Sigmoid colon (tissue), 7 donors: ENCODE measurements around the gene NUMA1. TPM values are rescaled to one million over a fixed set of nuclear protein-coding genes. Genes with fewer than 3 reads are reported as not detected.
A peak's percentile ranks its signal among the peaks of the same experiment; 100 is the strongest.

Experiments
- DNase-seq: peaks from one replicate; pipeline ENCODE4 v3.0.0-alpha.2; 2019
- H3K27ac ChIP-seq, 4 donors: fragments of 200-600 bp; sonication (generic); one replicate each; pipeline ENCODE4 v1.5.1; 2016 to 2019; ENCODE audit warnings: mild to moderate bottlenecking in 1 of 4
- H3K27me3 ChIP-seq, 3 donors: fragments of 200-600 bp; sonication (generic); one replicate each; pipeline ENCODE4 v1.5.1; 2019; ENCODE audit warnings: mild to moderate bottlenecking in 1 of 3
- H3K36me3 ChIP-seq, 4 donors: fragments of 200-600 bp; sonication (generic); one replicate each; pipeline ENCODE4 v1.5.1; 2016 to 2019
- H3K4me1 ChIP-seq, 4 donors: fragments of 200-600 bp; sonication (generic); one replicate each; pipeline ENCODE4 v1.5.1; 2017 to 2019
- H3K4me3 ChIP-seq, 4 donors: fragments of 200-600 bp; sonication (generic); one replicate each; pipeline ENCODE4 v1.5.1; 2017 to 2019; ENCODE audit warnings: mild to moderate bottlenecking in 2 of 4, moderate library complexity in 1 of 4
- H3K9me3 ChIP-seq, 4 donors: fragments of 200-600 bp in 3 of 4; sonication (generic) in 3 of 4; one replicate each; pipeline versions ENCODE4 v1.5.1 to v1.6.1; 2013 to 2019
- EP300 ChIP-seq, 4 donors: sonication (generic); formaldehyde crosslinking; IDR thresholded peaks; one replicate each; pipeline ENCODE4 v1.6.1; 2017; ENCODE audit warnings: antibody characterized with exemption in 4 of 4
- POLR2A ChIP-seq, 2 donors: fragments of 450-650 bp; IDR thresholded peaks; one replicate each; pipeline ENCODE4 v1.6.1; 2016; ENCODE audit warnings: antibody characterized with exemption in 2 of 2, mild to moderate bottlenecking in 2 of 2, moderate library complexity in 2 of 2
- POLR2AphosphoS5 ChIP-seq, 4 donors: sonication (generic); formaldehyde crosslinking; IDR thresholded peaks; one replicate each; pipeline ENCODE4 v1.6.1; 2017; ENCODE audit warnings: antibody characterized with exemption in 4 of 4
- WGBS, 2 donors: extraction: QIAGEN DNeasy Blood & Tissue Kit; methylation state at CpG; one replicate each; pipeline ENCODE4 v1.1.7; 2013; 5-methylcytosine and 5-hydroxymethylcytosine counted together
- intact Hi-C: fragments of 100-400 bp; cut with DNase I; formaldehyde crosslinking; loops from one replicate; pipeline ENCODE4 v1.15.1; 2023
- polyA plus RNA-seq, 3 donors: library from polyadenylated mRNA; stranded (reverse); fragments of 200-250 nt; gene quantifications; one replicate each; pipeline ENCODE4 v1.2.3, GENCODE V29; 2013
- total RNA-seq, 4 donors: library from RNA; depleted of rRNA; stranded (reverse); fragments of >200 nt; gene quantifications; one replicate each; pipeline ENCODE4 v1.1.0, GENCODE V29; 2016
- TF ChIP-seq, protein P1 (sequence below), 4 experiments: fragments of 450-650 bp in 3 of 4; fragments of 200-600 bp in 1 of 4; IDR thresholded peaks; one replicate each; pipeline ENCODE4 v1.5.1; 2016 to 2019; ENCODE audit warnings: antibody characterized with exemption in 4 of 4, mild to moderate bottlenecking in 3 of 4, moderate library complexity in 2 of 4
- donor health status: healthy with polysubstance abuse.
- donor health status: Bipolar disorder and iron deficiency.
- donor health status: healthy.

The NUMA1 gene
- total and polyA plus RNA-seq, 7 donors: 99.1 to 343 (median 249) TPM

DNA sequence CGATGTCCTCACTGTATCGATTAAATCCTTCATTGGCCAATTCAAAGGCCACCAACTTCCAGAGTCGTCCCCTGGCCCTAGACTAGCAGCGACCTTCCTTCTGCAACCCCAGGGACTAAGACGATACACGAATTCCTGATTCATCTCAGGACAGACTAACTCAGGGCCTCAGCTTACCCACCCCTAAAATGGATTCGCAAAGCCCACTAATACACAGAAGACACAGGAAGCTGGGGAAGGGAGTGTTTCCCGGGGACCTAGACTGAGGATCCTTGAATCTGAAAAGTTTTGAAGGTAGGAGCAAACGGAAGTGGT lies 22.2 kb upstream of the NUMA1 start:
- intact Hi-C loops: no loop called here
- H3K9me3 ChIP-seq: no peaks in the 10 kb centered on the region
- TF ChIP-seq, protein P1, sequence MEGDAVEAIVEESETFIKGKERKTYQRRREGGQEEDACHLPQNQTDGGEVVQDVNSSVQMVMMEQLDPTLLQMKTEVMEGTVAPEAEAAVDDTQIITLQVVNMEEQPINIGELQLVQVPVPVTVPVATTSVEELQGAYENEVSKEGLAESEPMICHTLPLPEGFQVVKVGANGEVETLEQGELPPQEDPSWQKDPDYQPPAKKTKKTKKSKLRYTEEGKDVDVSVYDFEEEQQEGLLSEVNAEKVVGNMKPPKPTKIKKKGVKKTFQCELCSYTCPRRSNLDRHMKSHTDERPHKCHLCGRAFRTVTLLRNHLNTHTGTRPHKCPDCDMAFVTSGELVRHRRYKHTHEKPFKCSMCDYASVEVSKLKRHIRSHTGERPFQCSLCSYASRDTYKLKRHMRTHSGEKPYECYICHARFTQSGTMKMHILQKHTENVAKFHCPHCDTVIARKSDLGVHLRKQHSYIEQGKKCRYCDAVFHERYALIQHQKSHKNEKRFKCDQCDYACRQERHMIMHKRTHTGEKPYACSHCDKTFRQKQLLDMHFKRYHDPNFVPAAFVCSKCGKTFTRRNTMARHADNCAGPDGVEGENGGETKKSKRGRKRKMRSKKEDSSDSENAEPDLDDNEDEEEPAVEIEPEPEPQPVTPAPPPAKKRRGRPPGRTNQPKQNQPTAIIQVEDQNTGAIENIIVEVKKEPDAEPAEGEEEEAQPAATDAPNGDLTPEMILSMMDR (IDR thresholded peaks at IDR 0.05): no peak
- TF ChIP-seq POLR2AphosphoS5 (IDR thresholded peaks at IDR 0.05) (no peak), POLR2A (IDR thresholded peaks at IDR 0.05) (no peak)
- peak overlapping the region; percentile 81 to 96 (median 86) for H3K4me3 ChIP-seq
- H3K36me3 ChIP-seq: peaks cover 14 to 29% (median 15%) of the 10 kb centered on the region in 4 donors
- DNase-seq: no peak
- H3K27me3 ChIP-seq: no peaks in the 10 kb centered on the region
- 1 to 2% methylated on average over 9 of the region's 9 CpGs for WGBS, 2 donors
- H3K27ac ChIP-seq: peak overlapping the region; percentile 94 to 96 (median 95)
- peaks cover 0 to 41% (median 31%) of the 10 kb centered on the region in 4 donors for H3K4me1 ChIP-seq

GRCh38 chr11:72102162-72102561 lies 21.8 kb upstream of the NUMA1 start:
- peaks cover 17 to 34% (median 20%) of the 10 kb centered on the region in 4 donors for H3K36me3 ChIP-seq
- intact Hi-C loops: no loop called here
- peak overlapping the region; percentile 94 to 96 (median 95) for H3K27ac ChIP-seq
- no peaks in the 10 kb centered on the region for H3K9me3 ChIP-seq
- 29 to 49% methylated on average over 4 of the region's 4 CpGs for WGBS, 2 donors
- no peak for DNase-seq
- TF ChIP-seq POLR2A (IDR thresholded peaks at IDR 0.05): no peak
- TF ChIP-seq, protein P1 (IDR thresholded peaks at IDR 0.05): no peak
- TF ChIP-seq POLR2AphosphoS5 (IDR thresholded peaks at IDR 0.05): no peak
- TF ChIP-seq EP300 (IDR thresholded peaks at IDR 0.05): no peak
- H3K4me3 ChIP-seq: peak overlapping the region; percentile 81 to 96 (median 86)
- H3K4me1 ChIP-seq: peaks cover 0 to 41% (median 31%) of the 10 kb centered on the region in 4 donors
- H3K27me3 ChIP-seq: no peaks in the 10 kb centered on the region

DNA sequence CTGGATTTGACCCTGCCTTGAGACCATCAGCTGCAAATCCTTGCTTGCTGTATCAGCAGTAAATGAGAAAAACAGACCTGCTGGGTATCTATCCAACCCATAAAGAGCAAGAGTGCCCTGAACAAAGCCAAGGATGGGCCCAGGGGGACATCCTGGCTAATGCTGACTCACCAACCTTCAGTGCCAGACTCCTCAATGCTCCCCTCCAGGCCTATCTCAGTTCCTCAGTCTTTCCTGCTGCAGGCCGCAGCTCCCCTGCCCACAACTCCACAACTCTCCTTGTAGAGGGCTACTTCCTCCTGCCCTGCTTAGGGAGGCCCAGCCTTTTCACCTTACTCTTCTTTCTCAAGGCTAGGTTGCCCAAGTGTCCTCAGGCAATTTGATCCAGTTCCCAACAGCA lies 20.1 kb upstream of the NUMA1 start:
- Histone ChIP-seq H3K4me1 (peaks cover 0 to 41% (median 31%) of the 10 kb centered on the region in 4 donors), H3K27ac (no peak overlapping the region), H3K36me3 (peaks cover 17 to 48% (median 24%) of the 10 kb centered on the region in 4 donors), H3K9me3 (no peaks in the 10 kb centered on the region), H3K4me3 (no peak overlapping the region), H3K27me3 (no peaks in the 10 kb centered on the region)
- TF ChIP-seq POLR2A (IDR thresholded peaks at IDR 0.05): no peak
- no peak for TF ChIP-seq POLR2AphosphoS5 (IDR thresholded peaks at IDR 0.05)
- TF ChIP-seq, protein P1 (IDR thresholded peaks at IDR 0.05): no peak
- TF ChIP-seq EP300 (IDR thresholded peaks at IDR 0.05): no peak
- no peak for DNase-seq
- 80 to 94% methylated on average over 1 of the region's 1 CpG for WGBS, 2 donors
- intact Hi-C loops: no loop called here

DNA sequence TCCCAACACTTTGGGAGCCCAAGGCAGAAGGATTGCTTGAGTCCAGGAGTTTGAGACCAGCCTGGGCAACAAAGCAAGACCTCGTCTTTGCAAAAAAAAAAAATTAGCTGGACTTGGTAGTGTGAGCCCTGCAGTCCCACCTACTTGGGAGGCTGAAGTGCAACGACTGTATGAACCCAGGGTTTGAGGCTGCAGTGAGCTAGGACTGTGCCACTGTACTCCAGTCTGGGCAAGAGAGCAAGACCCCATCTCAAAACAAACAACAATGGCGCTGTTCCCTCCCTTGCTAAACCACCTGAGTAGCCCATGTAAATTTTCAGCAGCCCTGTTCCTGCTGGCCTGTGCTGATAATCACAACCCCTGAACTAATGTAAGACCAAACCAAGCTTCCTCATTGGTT lies 19.7 kb upstream of the NUMA1 start:
- DNase-seq: no peak
- TF ChIP-seq POLR2A (IDR thresholded peaks at IDR 0.05): no peak
- TF ChIP-seq, protein P1 (IDR thresholded peaks at IDR 0.05): no peak
- TF ChIP-seq EP300 (IDR thresholded peaks at IDR 0.05): no peak
- no peak for TF ChIP-seq POLR2AphosphoS5 (IDR thresholded peaks at IDR 0.05)
- peaks cover 17 to 52% (median 25%) of the 10 kb centered on the region in 4 donors for H3K36me3 ChIP-seq
- H3K27ac ChIP-seq: no peak overlapping the region
- no peaks in the 10 kb centered on the region for H3K27me3 ChIP-seq
- H3K4me1 ChIP-seq: peaks cover 0 to 41% (median 31%) of the 10 kb centered on the region in 4 donors
- H3K9me3 ChIP-seq: no peaks in the 10 kb centered on the region
- WGBS, 2 donors: 81 to 82% methylated on average over 3 of the region's 3 CpGs
- intact Hi-C loops: no loop called here
- H3K4me3 ChIP-seq: no peak overlapping the region

- no peak for DNase-seq
- TF ChIP-seq POLR2A (IDR thresholded peaks at IDR 0.05): no peak
- no peak for TF ChIP-seq POLR2AphosphoS5 (IDR thresholded peaks at IDR 0.05)
- TF ChIP-seq, protein P1 (IDR thresholded peaks at IDR 0.05): no peak
- TF ChIP-seq EP300 (IDR thresholded peaks at IDR 0.05): no peak
- intact Hi-C loops: no loop called here
- Histone ChIP-seq H3K36me3 (peaks cover 17 to 60% (median 25%) of the 10 kb centered on the region in 4 donors), H3K4me3 (no peak overlapping the region), H3K9me3 (no peaks in the 10 kb centered on the region), H3K27ac (no peak overlapping the region), H3K27me3 (no peaks in the 10 kb centered on the region), H3K4me1 (peaks cover 0 to 36% (median 28%) of the 10 kb centered on the region in 4 donors)
- 93 to 97% methylated on average over 3 of the region's 3 CpGs for WGBS, 2 donors
These were observed 18.4 kb upstream of the NUMA1 start for GRCh38 chr11:72098741-72099140.
